ENCODE results near the gene CHST13. TPM values are rescaled to one million over a fixed set of nuclear protein-coding genes. Genes with fewer than 3 reads are reported as not detected.

Gene CHST13
- total and polyA plus RNA-seq, 11 donors = 0.07 to 2.3 (median 0.37) TPM; not detected in 1

GRCh38 chr3:126537116-126537729 lies 13.3 kb downstream of the CHST13 start:
- H3K36me3 ChIP-seq = no peaks in the 10 kb centered on the region
- TF ChIP-seq POLR2A (IDR thresholded peaks at IDR 0.05) = no peak
- no peak for TF ChIP-seq CTCF (IDR thresholded peaks at IDR 0.05)
- H3K9me3 ChIP-seq = no peaks in the 10 kb centered on the region
- H3K27ac ChIP-seq = no peak overlapping the region
- peaks cover 0 to 40% (median 10%) of the 10 kb centered on the region in 9 donors for H3K27me3 ChIP-seq
- peaks cover 0 to 21% (median 0%) of the 10 kb centered on the region in 12 donors for H3K4me1 ChIP-seq
- intact Hi-C loops (cut with DNase I) = no loop called here
- no peak overlapping the region for H3K4me3 ChIP-seq
- 68 to 74% (median 71%) methylated on average over 9 of the region's 9 CpGs for WGBS, 4 donors
- ATAC-seq (peak in 1 of 4 donors; percentile 3), DNase-seq (peak in 2 of 5 donors; percentile 14 to 43)

- DNase-seq (peak in 4 of 5 donors; percentile 9 to 64 (median 42)), ATAC-seq (peak; percentile 38 to 88 (median 74))
- TF ChIP-seq POLR2A (IDR thresholded peaks at IDR 0.05) = no peak
- TF ChIP-seq CTCF (IDR thresholded peaks at IDR 0.05) = no peak
- Histone ChIP-seq H3K4me3 (no peak overlapping the region), H3K27me3 (peaks cover 0 to 46% (median 14%) of the 10 kb centered on the region in 9 donors), H3K27ac (no peak overlapping the region), H3K36me3 (no peaks in the 10 kb centered on the region), H3K4me1 (peaks cover 0 to 22% (median 0%) of the 10 kb centered on the region in 12 donors), H3K9me3 (no peaks in the 10 kb centered on the region)
- WGBS, 4 donors = 63 to 66% (median 64%) methylated on average over 9 to 10 of the region's 10 CpGs
- intact Hi-C loops (cut with DNase I) = no loop called here
These were observed 13.9 kb downstream of the CHST13 start for GRCh38 chr3:126537730-126538281.

GRCh38 chr3:126538316-126538715 lies 14.4 kb downstream of the CHST13 start:
- Histone ChIP-seq H3K27me3 (peaks cover 0 to 49% (median 15%) of the 10 kb centered on the region in 9 donors), H3K4me1 (peaks cover 0 to 22% (median 0%) of the 10 kb centered on the region in 12 donors), H3K9me3 (no peaks in the 10 kb centered on the region), H3K36me3 (no peaks in the 10 kb centered on the region), H3K27ac (no peak overlapping the region), H3K4me3 (no peak overlapping the region)
- intact Hi-C loops (cut with DNase I) = no loop called here
- no peak for TF ChIP-seq POLR2A (IDR thresholded peaks at IDR 0.05)
- WGBS, 4 donors = 63 to 75% (median 69%) methylated on average over 7 to 9 of the region's 9 CpGs
- DNase-seq (peak in 3 of 5 donors; percentile 9 to 56 (median 10)), ATAC-seq (no peak)

GRCh38 chr3:126538966-126539365 lies 15.0 kb downstream of the CHST13 start:
- TF ChIP-seq POLR2A (IDR thresholded peaks at IDR 0.05) (no peak), CTCF (IDR thresholded peaks at IDR 0.05) (no peak)
- Histone ChIP-seq H3K4me3 (no peak overlapping the region), H3K4me1 (peaks cover 0 to 22% (median 0%) of the 10 kb centered on the region in 12 donors), H3K27me3 (peaks cover 0 to 49% (median 15%) of the 10 kb centered on the region in 9 donors), H3K9me3 (no peaks in the 10 kb centered on the region), H3K36me3 (no peaks in the 10 kb centered on the region), H3K27ac (no peak overlapping the region)
- 50 to 65% (median 55%) methylated on average over 5 of the region's 5 CpGs for WGBS, 4 donors
- ATAC-seq (no peak), DNase-seq (no peak)
- intact Hi-C loops (cut with DNase I) = no loop called here
